ENCODE data around the gene NELFA. TPM values are rescaled to one million over a fixed set of nuclear protein-coding genes. Genes with fewer than 3 reads are reported as not detected.

Gene NELFA
- total RNA-seq (2014; rRNA removed; shearing (Covaris generic)), result 11.6 and 17.3 TPM in 2 replicates

DNA sequence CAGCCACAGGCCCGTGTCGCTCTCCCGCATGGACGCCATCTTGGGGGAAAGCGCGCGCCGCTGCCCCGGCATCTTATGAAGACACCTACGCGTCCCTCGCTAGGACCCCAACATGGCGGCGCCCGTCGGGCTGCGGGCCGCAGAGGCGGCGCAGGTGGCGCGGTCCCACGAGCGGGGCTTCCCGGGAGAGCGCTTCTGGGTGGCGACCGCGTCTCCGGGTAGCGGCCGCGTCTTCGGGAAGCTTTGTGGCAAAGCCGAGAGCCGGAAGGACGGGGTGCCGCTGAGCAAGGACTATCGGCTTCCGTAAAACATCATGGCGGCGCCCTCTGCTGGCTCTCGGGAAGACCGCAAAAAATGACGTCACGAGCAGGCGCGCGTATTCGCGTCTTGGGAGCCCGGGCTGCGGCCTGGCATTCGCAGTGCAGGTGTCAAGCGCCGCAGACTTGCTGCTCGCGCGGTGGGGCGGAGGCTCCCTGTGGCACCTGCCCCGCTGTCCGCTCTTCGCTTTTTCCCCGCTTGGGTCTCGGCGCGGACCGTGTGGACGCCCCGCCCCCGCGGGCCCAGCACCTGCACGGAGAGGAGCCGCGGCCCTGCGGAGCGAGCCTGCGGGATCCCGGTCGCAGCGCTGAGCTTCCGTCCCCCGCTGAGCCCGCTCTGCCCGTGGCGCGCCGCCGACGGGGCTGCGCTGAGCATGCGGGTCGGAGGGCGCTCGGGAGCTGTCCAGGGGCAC, at the start of gene NELFA:
Gene NELFA, minus strand, starts transcription at position 54 of the 730 bp plus-strand sequence. Its CDS starts 15 bp downstream, at position 39.
- DNase-seq (ENCODE audit: low read depth), result peak; percentile 89

DNA sequence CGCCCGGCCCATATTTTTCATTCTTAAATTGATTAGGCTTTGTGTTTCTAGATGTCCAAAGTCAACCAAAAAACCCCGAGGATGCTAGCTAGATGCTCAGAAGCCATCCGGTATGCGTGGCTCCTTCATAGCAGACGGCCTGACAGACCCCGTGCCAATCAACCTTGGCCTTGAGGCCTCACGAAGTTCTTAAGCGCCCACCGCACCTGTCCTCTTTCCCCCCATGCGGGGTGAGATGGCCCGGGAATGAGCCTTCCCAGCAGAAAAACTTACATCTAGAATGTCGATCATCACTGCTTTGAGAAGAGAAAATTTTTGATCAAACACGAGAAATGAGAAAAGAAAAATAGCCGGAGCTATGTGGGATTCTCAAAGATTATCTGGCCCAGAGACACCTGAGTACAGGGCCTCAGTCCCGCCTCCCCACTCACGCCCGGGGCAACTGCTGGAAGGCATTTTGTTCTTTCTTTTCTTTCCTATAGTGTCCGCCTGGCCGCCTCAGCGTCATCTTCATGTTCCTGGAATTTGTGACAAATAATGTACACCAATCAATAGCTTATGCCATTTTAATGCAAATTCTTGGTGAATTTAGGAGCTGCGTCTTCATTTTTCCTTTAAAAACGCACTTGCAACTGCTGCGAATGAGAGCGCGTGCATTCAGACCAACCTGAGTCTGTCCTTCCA, 48.8 kb upstream of the NELFA start:
- no peak for DNase-seq (ENCODE audit: low read depth)

DNA sequence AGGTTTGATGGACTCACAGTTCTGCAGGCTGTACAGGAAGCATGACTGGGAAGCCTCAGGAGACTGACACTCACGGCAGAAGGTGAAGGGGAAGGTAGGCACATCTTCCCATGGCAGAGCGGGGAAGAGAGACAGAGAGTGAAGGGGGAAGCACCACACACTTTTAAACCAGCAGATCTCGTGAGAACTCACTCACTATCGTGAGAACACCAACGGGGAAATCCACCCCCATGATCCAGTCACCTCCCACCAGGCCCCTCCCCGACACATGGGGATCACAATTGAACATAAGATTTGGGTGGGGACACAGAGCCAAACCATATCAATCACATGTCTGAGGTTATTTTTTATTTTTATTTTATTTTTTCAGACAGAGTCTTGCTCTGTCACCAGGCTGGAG, 45.4 kb upstream of the NELFA start:
- DNase-seq (ENCODE audit: low read depth), result no peak

DNA sequence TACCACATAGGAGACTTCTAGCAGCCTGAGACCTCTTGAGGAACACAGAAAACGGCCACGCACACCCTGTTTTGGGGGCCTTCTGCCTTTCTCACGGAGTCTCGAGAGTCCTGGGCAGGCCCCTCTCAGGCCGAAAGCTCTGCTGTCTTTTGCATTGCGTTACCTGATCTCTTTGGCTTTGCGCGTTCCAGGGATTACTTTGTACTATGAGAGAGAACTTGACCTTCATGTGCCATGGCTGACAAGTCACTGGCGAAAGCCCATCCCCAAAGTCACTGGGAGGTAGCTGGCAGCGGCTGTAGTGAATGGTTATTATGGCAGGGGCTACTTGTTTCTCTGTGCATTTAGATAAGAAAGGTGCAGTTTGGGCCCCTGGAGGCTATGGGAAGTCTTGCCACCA, 42.3 kb upstream of the NELFA start:
- DNase-seq (ENCODE audit: low read depth), result no peak

DNA sequence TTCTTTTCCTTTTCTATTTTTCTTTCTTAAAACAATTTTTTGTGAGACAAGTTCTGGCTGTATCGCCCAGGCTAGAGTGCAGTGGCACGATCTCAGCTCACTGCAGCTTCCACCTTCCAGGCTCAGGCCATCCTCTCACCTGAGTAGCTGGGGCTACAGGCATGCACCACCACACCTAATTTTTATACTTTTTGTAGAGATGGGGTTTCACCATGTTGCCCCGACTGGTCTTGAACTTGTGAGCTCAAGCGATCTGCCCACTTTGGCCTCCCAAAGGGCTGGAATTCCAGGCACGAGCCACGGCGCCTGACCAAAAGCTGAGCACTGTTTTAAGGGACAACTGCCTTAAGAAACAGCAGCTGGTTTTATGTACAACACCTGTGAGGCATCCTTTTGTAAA, 41.0 kb upstream of the NELFA start:
- no peak for DNase-seq (ENCODE audit: low read depth)

DNA sequence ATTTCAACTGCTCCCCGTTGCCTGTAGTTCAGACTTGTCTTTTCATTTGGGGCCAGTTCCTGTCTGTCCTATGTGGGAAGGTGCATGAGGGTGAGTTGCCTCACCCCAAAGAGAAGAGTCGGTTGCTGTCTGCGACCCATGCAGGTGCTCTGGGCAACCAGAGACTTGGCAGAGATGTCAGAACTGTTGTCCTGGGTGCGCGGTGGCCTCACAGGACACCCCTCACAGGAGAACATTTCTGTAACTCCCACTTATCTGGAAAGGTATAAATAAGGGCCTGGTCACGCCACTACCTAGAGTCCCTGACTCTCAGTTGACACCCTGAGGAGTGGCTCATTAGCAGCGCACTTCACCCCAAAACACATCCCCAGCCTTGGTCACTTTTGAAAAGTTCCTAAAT, 40.6 kb upstream of the NELFA start:
- no peak for DNase-seq (ENCODE audit: low read depth)

DNA sequence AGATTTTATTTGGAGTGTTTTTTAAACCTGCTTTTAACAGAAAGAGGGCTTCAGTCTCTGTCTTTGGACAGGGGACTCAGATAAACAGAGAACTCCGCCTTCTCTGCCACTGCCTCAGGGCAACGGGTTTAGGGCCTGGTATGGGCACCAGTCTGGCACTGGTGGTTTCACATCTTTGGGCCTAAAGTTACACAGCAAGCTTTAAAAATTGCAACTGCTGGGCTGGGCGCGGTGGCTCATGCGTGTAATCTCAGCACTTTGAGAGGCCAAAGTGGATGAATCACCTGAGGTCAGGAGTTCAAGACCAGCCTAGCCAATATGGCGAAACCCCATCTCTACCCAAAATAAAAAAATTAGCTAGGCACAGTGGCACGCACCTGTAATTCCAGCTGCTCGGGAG, 40.1 kb upstream of the NELFA start:
- DNase-seq (ENCODE audit: low read depth), result peak; percentile 77

DNA sequence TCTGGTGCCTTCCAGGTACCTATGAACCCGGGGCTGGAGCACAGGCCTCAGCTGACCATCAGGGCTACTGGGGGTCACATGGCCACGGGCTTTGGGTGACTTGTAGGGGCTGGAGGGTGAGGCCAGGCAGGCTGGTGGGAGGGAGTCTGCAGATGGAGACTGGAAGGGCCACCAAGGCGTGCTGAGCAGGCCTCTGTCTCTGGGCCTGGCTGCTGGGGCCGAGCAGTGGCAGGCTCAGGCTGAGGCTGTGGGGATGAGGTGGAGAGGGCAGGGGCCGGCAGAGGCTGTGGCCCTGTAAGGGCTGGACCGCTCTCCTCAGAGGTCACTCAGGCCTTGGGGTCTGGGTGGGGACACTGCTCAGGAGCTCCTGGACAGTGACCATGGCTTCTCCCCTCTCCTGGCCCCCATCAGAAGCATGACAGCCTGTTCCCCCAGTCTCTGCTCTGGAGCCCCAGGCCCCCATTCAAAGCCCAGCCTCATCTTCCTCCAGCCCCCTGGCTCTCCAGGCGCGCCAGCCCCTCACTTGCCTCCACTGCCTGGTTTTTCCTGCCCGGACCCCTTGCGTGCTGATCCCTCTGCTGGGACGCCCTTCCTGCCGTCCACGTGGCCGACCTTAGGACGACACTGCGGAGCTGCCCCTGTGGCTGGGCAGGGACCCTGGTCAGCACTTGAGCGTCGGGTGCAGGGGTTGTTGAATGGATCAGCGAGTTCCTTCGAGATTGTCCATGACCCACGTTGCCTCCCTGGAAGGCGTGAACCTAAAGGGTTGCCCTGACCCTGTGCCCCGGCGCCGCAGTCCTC, 39.2 kb upstream of the NELFA start:
- DNase-seq (ENCODE audit: low read depth), result no peak

DNA sequence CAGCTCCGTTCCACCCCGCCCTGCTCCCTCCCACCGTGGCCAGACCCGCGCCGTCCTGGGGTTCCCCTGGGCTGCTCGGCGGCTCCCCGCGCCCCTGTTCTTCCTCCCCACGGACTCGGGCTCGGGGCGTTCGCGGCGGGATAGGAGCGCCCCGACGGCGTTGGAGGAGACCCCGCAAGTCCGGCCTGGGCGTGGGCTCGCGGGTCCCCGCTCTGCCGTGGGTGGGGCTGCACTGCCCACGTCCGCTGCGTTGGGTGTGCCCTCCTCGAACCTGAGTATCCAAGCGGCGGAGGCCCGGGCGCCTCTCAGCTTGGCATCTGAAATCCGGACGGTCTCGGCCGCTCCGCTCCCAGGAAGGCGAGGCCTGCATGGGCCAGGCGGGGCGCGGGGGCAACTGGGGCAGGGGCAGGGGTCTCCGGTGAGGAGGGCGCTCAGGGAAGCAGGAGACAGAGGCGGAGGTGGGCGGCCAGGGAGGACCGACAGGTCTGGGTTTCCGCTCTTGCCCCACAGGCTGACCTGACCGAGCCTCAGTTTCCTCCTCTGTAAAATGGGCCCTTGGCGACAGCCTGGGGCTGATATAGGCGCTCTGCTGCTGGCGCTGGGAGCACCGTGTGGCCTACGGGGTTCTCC, 38.4 kb upstream of the NELFA start:
- no peak for DNase-seq (ENCODE audit: low read depth)

DNA sequence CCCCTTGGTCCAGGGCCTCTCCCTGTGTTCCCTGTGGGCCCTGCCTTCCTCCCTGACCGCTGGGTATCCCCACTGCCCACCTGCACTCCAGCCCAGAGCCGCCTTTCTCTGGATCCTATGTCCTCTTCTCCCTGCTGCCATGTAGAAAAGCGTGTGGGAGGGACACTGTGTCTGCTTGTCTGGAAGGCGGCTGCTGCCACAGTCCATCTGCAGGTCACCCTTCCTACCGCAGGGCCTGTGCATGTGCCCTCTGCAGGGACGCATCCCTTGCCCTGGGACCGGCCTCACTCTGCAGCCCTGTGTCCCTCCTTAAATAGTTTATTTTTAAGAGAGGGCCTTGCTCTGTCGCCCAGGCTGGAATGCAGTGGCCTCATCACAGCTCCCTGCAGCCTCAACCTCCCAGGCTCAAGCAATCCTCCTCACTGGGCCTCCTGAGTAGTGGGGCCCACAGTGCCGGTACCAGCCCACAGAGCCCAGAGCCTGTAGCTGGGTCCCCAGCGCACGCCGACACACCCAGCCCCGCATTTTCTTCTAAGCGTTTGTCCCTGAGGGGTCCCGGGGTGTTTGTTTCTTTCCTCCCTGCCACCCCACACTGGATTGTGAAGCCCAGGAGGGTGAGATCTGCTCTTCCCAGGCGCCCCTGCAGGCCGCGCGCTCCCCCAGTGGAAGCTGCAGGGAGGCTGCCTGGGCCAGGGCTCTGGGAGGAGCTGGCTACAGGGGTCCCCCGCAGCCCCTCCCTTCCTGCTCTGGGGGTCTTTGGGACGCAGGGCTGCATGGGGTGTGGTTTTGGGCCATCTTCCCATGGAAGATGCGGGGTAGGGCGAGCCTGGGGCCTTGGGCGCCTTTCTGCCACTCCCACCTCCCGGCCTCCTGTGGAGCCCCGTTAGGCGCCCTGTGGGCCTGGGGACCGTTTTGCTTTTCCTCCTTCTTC, 37.5 kb upstream of the NELFA start:
- no peak for DNase-seq (ENCODE audit: low read depth)

DNA sequence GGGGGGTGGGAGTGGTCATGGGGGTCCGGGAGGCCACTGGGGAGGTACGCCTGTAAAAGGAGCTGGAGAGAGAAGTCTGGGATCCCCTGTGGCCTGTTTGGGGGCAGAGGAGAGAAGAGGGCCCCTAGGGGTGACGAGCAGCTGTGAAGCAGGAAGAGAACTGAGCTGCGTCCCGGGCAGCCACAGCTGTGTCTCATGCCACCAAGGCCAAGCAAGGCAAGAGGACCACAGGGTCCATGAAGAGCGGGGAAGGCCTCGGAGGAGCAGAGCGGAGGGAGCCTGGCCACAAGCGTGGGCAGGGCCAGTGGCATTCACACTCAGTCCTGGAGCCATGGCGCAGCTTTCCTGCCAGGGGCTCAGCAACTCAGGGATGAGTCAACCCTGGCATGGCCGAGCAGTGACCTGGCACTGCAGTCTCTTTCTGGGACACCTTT, 36.8 kb upstream of the NELFA start:
- peak; percentile 81 for DNase-seq (ENCODE audit: low read depth)

DNA sequence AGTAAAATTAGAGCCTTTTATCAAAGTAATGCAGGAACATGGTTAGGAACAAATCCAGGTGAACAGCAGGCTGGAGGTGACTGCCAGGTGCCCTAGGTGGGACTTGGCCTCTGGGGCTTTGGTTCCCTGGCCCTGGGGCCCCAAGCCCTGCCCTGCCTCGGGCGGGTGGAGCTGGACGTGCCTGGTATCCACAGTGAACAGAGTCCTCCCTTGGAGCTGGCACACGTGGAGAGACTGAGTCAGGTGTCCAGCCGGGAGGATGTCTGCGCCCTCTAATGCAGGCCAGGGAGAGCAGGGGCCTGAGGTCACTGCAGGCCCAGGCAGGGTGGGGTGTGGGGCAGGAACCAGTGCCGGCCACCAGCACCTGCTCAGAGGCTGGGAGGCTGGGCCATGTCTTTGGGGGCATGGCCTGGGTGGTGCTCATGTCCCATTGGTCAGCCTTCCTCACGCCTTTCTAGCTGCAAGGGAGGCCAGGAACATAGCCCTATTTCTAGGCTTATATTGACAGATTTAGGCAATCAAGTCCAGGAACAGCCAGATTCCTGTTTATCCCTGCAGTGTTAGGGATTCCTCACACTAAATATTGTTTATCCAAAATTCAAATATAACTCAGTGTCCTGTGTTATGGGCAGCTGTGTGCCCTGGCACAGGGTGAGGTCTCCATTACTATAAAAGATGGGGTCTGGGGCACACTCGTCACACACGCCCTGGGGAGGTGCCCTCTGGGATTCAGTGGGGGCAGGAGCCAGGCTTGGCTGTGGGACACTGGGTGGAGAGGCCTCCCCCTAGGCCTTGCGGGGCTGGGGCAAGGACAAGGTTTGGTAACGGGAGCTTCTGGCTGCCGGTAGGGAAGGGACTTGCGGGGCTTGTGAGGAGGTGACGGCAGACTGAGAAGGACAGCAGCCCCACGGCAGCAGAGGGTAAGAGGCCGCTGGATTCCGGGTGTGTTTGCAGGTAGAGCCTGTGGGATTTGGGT, 36.1 kb upstream of the NELFA start:
- DNase-seq (ENCODE audit: low read depth), result no peak

DNA sequence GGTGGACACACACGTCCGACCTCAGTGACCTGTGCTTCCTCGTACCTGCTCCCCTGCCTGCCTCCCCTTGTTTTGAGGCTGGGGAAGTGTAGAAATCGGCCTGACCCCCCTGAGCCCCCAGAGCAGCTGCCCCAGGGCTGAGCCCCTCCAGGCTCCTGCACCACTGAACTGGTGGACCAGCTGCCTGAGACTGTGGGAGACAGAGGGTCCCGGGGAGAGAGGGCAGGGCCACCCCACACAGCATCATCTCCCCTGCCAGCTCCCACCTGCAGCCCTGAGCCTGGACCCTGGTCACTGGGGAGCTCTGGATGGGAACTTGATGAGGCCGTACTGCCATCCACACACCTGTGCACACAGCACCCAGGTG, 35.3 kb upstream of the NELFA start:
- no peak for DNase-seq (ENCODE audit: low read depth)

DNA sequence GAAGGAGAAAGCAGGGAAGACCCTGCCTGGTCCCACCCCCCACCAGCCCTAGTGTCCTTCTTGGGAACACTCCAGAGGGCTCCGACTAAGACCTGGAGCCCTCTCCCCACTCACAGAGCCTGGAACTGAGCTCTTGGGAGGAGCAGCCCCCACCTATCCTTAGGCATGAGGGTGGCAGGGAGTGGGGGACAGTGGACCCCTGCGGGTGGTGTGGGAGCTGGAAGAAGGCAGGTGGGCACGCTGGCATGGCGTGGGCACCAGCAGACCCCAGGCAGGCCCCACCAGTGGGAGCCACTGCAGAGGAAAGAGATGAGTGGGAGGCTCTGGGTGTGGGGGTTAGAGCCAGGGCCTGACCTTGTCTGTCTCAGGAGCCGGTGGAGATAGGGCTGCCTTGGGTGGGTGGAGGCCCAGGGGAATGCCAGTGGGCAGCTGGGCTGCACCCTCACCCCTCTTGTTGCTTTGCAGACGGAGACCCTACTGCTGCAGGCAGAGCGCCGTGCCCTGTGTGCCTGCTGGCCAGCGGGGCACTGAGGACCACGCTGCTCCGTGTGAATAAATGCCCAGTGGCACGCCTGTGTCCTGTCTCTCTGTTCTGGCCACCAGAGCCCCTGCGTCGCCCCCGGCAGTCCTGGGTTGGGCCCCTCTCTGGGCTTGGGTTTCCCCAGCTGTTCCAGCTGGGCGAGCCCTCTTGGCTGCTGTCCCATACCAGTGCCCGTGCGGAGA, 34.8 kb upstream of the NELFA start:
- no peak for DNase-seq (ENCODE audit: low read depth)

DNA sequence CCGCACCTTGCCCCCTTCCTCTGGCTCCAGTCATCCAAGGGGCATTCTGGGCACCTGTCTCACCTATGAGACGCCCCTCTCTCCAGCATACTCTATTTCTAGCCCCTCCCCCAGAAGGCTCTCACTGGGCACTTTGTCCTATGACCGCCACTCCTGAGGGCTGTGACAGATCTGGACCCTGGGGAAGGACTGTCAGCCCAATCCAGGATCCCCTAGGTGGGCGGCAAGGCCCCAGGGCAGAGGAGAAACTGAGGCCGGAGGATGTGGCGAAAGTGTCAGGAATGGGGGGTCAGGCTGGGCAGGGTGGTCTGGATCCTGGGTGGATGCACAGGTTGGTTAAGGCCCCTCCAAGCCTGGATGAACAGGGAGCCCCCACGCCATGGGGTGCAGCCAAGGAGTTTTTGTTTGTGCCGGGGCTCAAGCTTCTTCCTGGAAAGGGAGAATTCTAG, 34.2 kb upstream of the NELFA start:
- DNase-seq (ENCODE audit: low read depth), result no peak

DNA sequence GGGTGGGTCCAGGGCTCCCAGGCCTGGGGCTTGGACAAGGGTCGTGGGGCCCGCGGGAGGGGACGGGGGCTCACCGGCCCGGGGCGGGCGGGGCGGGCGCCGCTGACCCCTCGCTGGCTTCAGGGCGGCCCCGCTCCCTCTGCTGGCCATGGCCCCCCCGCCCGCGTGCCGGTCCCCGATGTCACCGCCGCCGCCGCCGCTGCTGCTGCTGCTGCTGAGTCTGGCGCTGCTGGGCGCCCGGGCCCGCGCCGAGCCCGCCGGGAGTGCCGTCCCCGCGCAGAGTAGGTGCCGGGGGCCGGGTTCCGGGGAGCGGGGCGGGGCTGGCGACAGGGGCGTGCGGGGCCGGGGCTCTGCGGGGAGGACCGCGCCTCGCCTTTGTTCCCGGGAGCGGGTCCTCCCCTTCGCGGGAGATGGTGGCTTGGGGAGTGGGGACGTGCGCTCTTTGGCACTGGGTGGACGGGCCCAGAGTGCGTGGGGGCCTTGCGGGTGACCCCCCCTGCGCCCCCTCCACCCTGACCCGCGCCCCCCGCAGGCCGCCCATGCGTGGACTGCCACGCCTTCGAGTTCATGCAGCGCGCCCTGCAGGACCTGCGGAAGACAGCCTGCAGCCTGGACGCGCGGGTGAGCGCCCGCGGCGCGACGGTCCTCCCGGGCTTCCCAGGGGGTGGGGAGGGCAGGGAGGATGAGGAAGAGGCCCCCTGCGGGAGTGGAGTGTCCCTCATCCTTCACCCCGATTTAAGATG, 33.6 kb upstream of the NELFA start:
- DNase-seq (ENCODE audit: low read depth), result peak; percentile 19

DNA sequence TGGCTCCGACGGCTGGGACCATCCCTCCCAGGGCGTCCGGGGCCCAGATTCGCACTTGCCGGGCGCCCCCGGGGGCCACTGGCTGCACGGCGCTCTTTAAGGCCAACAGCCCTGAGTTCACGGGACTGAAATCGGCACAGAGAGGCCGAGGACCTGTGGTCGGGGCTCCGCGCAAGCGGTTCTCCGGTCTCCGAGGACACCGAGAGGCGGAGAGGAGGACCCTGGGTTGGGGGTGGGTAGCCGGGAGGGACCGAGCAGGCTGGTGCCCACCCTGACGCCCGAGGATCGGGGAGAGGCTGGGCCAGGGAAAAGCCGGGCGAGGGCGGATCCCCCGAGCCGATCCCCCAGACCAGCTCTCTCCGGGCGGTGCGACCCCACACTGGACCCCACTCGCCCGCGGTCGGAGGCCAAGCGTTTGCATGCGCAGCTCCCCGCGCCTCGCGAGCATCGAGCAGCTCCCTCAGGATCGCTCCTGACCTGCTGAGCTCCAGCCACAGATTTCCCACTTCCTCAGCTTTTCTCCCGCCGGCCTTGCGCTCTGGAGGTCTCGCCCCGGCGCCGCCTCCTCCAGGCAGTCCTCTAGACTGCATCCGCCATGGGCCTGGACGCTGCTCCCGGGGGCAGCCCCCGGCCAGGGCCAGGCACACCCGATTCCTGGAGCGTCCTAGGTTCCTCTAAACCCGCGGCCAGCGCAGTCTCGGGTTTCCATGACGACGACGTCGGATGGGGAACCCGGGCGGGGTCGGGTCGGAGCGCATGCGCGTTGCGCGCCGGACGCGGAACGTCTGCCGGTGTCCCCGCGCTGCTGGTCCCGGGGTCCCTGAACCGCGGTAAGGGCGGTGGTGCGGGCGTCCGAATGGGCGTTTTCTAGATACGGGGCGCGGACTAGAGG, 32.7 kb upstream of the NELFA start:
- peak; percentile 76 for DNase-seq (ENCODE audit: low read depth)

Measured in M059J (cell line).